Heart right ventricle (tissue), 16 donors: Measurements from ENCODE around the gene PKD1L1. TPM values are rescaled to one million over a fixed set of nuclear protein-coding genes. Genes with fewer than 3 reads are reported as not detected.
"Not testable (repeated sequence)": the region's sequence is repeated elsewhere in the genome, so short reads cannot be mapped to it uniquely, and the experiment has no call there.

Experiments used
- ATAC-seq, 8 donors: fragments of 200-7000 bp; cut with Tn5 transposase; one replicate each; pipeline ENCODE4 v1.9.1; 2020; ENCODE audit warnings: mild to moderate bottlenecking in 8 of 8, moderate library complexity in 8 of 8, moderate number of reproducible peaks in 1 of 8
- DNase-seq, 2 donors: peaks; one replicate each; pipeline ENCODE4 v3.0.0-alpha.2; 2020
- H3K27ac ChIP-seq, 10 donors: fragments of 200-600 bp; sonication (generic) in 2 of 10; one replicate each; pipeline versions ENCODE4 v1.5.0 to v1.8.0; 2020 to 2022; ENCODE audit warnings: mild to moderate bottlenecking in 3 of 10
- H3K27me3 ChIP-seq, 7 donors: fragments of 200-600 bp; one replicate each; pipeline ENCODE4 v1.8.0; 2021 to 2022; ENCODE audit warnings: mild to moderate bottlenecking in 2 of 7
- H3K36me3 ChIP-seq, 9 donors: fragments of 200-600 bp; sonication (generic) in 1 of 9; one replicate each; pipeline versions ENCODE4 v1.5.0 to v1.8.0; 2020 to 2022; ENCODE audit warnings: mild to moderate bottlenecking in 2 of 9
- H3K4me1 ChIP-seq, 9 donors: fragments of 200-600 bp; sonication (generic) in 1 of 9; one replicate each; pipeline versions ENCODE4 v1.5.0 to v1.8.0; 2020 to 2022; ENCODE audit warnings: mild to moderate bottlenecking in 4 of 9
- H3K4me3 ChIP-seq, 10 donors: fragments of 200-600 bp; sonication (generic) in 2 of 10; one replicate each; pipeline versions ENCODE4 v1.5.0 to v1.8.0; 2020 to 2022; ENCODE audit warnings: mild to moderate bottlenecking in 7 of 10, moderate library complexity in 2 of 10
- H3K9me3 ChIP-seq, 11 donors: fragments of 200-600 bp in 10 of 11; sonication (generic) in 2 of 11; one replicate each; pipeline versions ENCODE4 v1.5.0 to v1.8.0; 2013 to 2022; ENCODE audit warnings: mild to moderate bottlenecking in 2 of 11, control low read depth in 1 of 11, moderate library complexity in 1 of 11
- CTCF ChIP-seq, 9 donors: fragments of 200-600 bp; sonication (generic) in 2 of 9; IDR thresholded peaks; one replicate each; pipeline versions ENCODE4 v1.5.0 to v1.8.0; 2021 to 2022; ENCODE audit warnings: antibody characterized with exemption in 9 of 9, mild to moderate bottlenecking in 5 of 9, moderate library complexity in 1 of 9
- WGBS, 2 donors: extraction: QIAGEN DNeasy Blood & Tissue Kit; methylation state at CpG; one replicate each; pipeline ENCODE4 v1.1.7; 2013; ENCODE audit warnings: inconsistent platforms in 1 of 2; 5-methylcytosine and 5-hydroxymethylcytosine counted together
- intact Hi-C, 10 donors: fragments of 100-400 bp; cut with DNase I; formaldehyde crosslinking; loops; one replicate each; pipeline versions ENCODE4 v1.11.1 to v1.14.2; 2022
- polyA plus RNA-seq, 2 donors: library from polyadenylated mRNA; stranded (reverse); fragments of 200-250 nt; gene quantifications; one replicate each; pipeline ENCODE4 v1.2.3, GENCODE V29; 2013
- total RNA-seq, 10 donors: library from RNA; stranded (reverse); fragmentation: NEBNext Ultra II Directional in 3 of 10; extraction: Animal tissue kit (Norgen Biotek cat#: 25700) in 3 of 10; gene quantifications; one replicate each; pipeline versions ENCODE4 v1.2.1 to v1.2.4, GENCODE V29; 2021 to 2023
- donor health status: Arrhythmogenic right ventricular cardiomyopathy.
- donor health status: ischemic (EF 13 %, LVEDD 7.1; RV severe dilation, severe dysfunction).
- donor health status: healthy with polysubstance abuse.
- donor health status: DM: no; HTN: yes; CAD: no.
- donor health status: DM: no; HTN: no; CAD: no.
- donor health status: ischemic (EF 25% LVEDD 6.9; RV normal size, moderate dysfunction).
- donor health status: ischemic (EF 25% LVEDD 5.7; RV mildly dilated, moderate dysfunction).
- donor health status: healthy.
- donor health status: DM: yes; HTN: yes; CAD: no.
- donor health status: Ischemic cardiomyopathy.
- donor health status: ischemic (EF 35%, LVEDD 5.7; RV mildly dilated, moderate dysfunction).
- donor health status: nonischemic (EF 11% LVEDD 7.7; RV severe dilation, severe dysfunction).
- donor health status: DM: yes; HTN: yes; CAD: no.
- donor health status: PGD.
- donor health status: ischemic (EF 29% LVEDD 5.4; RV normal size, mild dysfunction).
- donor health status: nonischemic (EF 23%, LVEDD 6.1; RV moderate dilation, normal function).

The PKD1L1 gene
- total and polyA plus RNA-seq, 12 donors = 1.5 to 4.7 (median 2.4) TPM

GRCh38 chr7:47755248-47755647 is 193.0 kb downstream of the PKD1L1 start:
- no peak overlapping the region for H3K27ac ChIP-seq
- no peak for TF ChIP-seq CTCF (IDR thresholded peaks at IDR 0.05)
- H3K4me3 ChIP-seq = no peak overlapping the region
- peaks cover 0 to 7% (median 0%) of the 10 kb centered on the region in 11 donors for H3K9me3 ChIP-seq
- intact Hi-C loops = no loop called here
- no peak for DNase-seq
- 63 to 64% methylated on average over 3 of the region's 3 CpGs for WGBS, 2 donors
- ATAC-seq = no peak
- H3K27me3 ChIP-seq = no peaks in the 10 kb centered on the region
- H3K36me3 ChIP-seq = no peaks in the 10 kb centered on the region
- H3K4me1 ChIP-seq = peaks cover 0 to 14% (median 0%) of the 10 kb centered on the region in 9 donors

- WGBS, 2 donors = 77 to 78% methylated on average over 5 of the region's 5 CpGs
- H3K9me3 ChIP-seq, H3K4me3 ChIP-seq, H3K27ac ChIP-seq, H3K27me3 ChIP-seq, ATAC-seq, H3K4me1 ChIP-seq, intact Hi-C loops, DNase-seq, H3K36me3 ChIP-seq: not testable (repeated sequence)
Measured at GRCh38 chr7:47751724-47752123, 196.5 kb downstream of the PKD1L1 start.

- Histone ChIP-seq H3K27me3 (no peaks in the 10 kb centered on the region), H3K4me1 (no peaks in the 10 kb centered on the region), H3K9me3 (peaks cover 0 to 7% (median 0%) of the 10 kb centered on the region in 11 donors), H3K36me3 (no peaks in the 10 kb centered on the region), H3K4me3 (no peak overlapping the region), H3K27ac (no peak overlapping the region)
- TF ChIP-seq CTCF (IDR thresholded peaks at IDR 0.05) = no peak
- intact Hi-C loops = no loop called here
- ATAC-seq (no peak), DNase-seq (no peak)
- 66 to 73% methylated on average over 5 of the region's 5 CpGs for WGBS, 2 donors
Measured at GRCh38 chr7:47751043-47751442, 197.2 kb downstream of the PKD1L1 start.

GRCh38 chr7:47748041-47748440 is 200.2 kb downstream of the PKD1L1 start:
- H3K4me1 ChIP-seq = peaks cover 0 to 5% (median 0%) of the 10 kb centered on the region in 9 donors
- no peak overlapping the region for H3K4me3 ChIP-seq
- H3K9me3 ChIP-seq = peaks cover 0 to 7% (median 0%) of the 10 kb centered on the region in 11 donors
- WGBS, 2 donors = 67 to 74% methylated on average over 7 of the region's 7 CpGs
- DNase-seq (no peak), ATAC-seq (no peak)
- intact Hi-C loops = no loop called here
- TF ChIP-seq CTCF (IDR thresholded peaks at IDR 0.05) = no peak
- no peak overlapping the region for H3K27ac ChIP-seq
- H3K27me3 ChIP-seq = no peaks in the 10 kb centered on the region
- no peaks in the 10 kb centered on the region for H3K36me3 ChIP-seq

- intact Hi-C loops = no loop called here
- H3K27me3 ChIP-seq = no peaks in the 10 kb centered on the region
- no peaks in the 10 kb centered on the region for H3K36me3 ChIP-seq
- H3K27ac ChIP-seq = no peak overlapping the region
- no peak for TF ChIP-seq CTCF (IDR thresholded peaks at IDR 0.05)
- no peak overlapping the region for H3K4me3 ChIP-seq
- WGBS, 2 donors = 76 to 84% methylated on average over 6 of the region's 6 CpGs
- H3K4me1 ChIP-seq = peaks cover 0 to 5% (median 0%) of the 10 kb centered on the region in 9 donors
- DNase-seq (no peak), ATAC-seq (no peak)
- peaks cover 0 to 6% (median 0%) of the 10 kb centered on the region in 11 donors for H3K9me3 ChIP-seq
Measured at GRCh38 chr7:47747160-47747559, 201.1 kb downstream of the PKD1L1 start.
